Liver (tissue), 9 donors: Measurements from ENCODE around the gene GPC3. TPM values are rescaled to one million over a fixed set of nuclear protein-coding genes. Genes with fewer than 3 reads are reported as not detected.

ENCODE experiments used
- DNase-seq: peaks from one replicate; pipeline ENCODE4 v3.0.0-alpha.2; 2017; ENCODE audit warnings: low spot score
- H3K27ac ChIP-seq, 2 donors: one replicate each; pipeline ENCODE4 v1.7.0; 2013; ENCODE audit warnings: inconsistent platforms in 2 of 2, low read length in 2 of 2, control low read depth in 1 of 2, low read depth in 1 of 2, mild to moderate bottlenecking in 1 of 2
- H3K27me3 ChIP-seq, 4 donors: one replicate each; pipeline versions ENCODE4 v1.6.1 to v1.7.0; 2013; ENCODE audit warnings: low read length in 3 of 4, inconsistent platforms in 1 of 4, mild to moderate bottlenecking in 1 of 4, moderate library complexity in 1 of 4; ENCODE audit not compliant: control insufficient read depth in 4 of 4, insufficient read depth in 4 of 4
- H3K36me3 ChIP-seq, 4 donors: one replicate each; pipeline versions ENCODE4 v1.6.1 to v1.7.0; 2013; ENCODE audit warnings: low read length in 3 of 4, mild to moderate bottlenecking in 3 of 4, low read depth in 1 of 4, moderate library complexity in 1 of 4; ENCODE audit not compliant: control insufficient read depth in 4 of 4, insufficient read depth in 3 of 4
- H3K4me1 ChIP-seq, 4 donors: one replicate each; pipeline versions ENCODE4 v1.6.1 to v1.7.0; 2013; ENCODE audit warnings: low read length in 3 of 4, mild to moderate bottlenecking in 3 of 4, moderate library complexity in 1 of 4; ENCODE audit not compliant: control insufficient read depth in 4 of 4, insufficient read depth in 4 of 4
- H3K4me3 ChIP-seq, 3 donors: one replicate each; pipeline versions ENCODE4 v1.6.1 to v1.7.0; 2013; ENCODE audit warnings: low read length in 3 of 3, control low read depth in 1 of 3, low read depth in 1 of 3, mild to moderate bottlenecking in 1 of 3
- H3K9ac ChIP-seq, 2 donors: one replicate each; pipeline ENCODE4 v1.7.0; 2013; ENCODE audit warnings: low read length in 2 of 2, mild to moderate bottlenecking in 2 of 2, moderate library complexity in 2 of 2, control low read depth in 1 of 2, low read depth in 1 of 2
- H3K9me3 ChIP-seq, 4 donors: one replicate each; pipeline versions ENCODE4 v1.6.1 to v1.7.0; 2013; ENCODE audit warnings: low read length in 3 of 4; ENCODE audit not compliant: control insufficient read depth in 4 of 4
- EGR1 ChIP-seq, 2 donors: IDR thresholded peaks; 2 replicates each; pipeline ENCODE4 v1.6.1; 2016 to 2018; ENCODE audit warnings: antibody characterized with exemption in 2 of 2, low read depth in 2 of 2
- FOXA1 ChIP-seq: IDR thresholded peaks from 2 replicates; pipeline ENCODE4 v1.6.1; 2016; ENCODE audit warnings: antibody characterized with exemption
- GABPA ChIP-seq, 2 donors: IDR thresholded peaks in 1 of 2; conservative IDR thresholded peaks in 1 of 2; 2 replicates each; pipeline ENCODE4 v1.6.1; 2016; ENCODE audit warnings: antibody characterized with exemption in 2 of 2, mild to moderate bottlenecking in 1 of 2, moderate library complexity in 1 of 2
- HNF4A ChIP-seq, 2 donors: conservative IDR thresholded peaks; 2 replicates each; pipeline ENCODE4 v1.6.1; 2016; ENCODE audit warnings: antibody characterized with exemption in 2 of 2, mild to moderate bottlenecking in 2 of 2
- HNF4G ChIP-seq: IDR thresholded peaks from 2 replicates; pipeline ENCODE4 v1.6.1; 2016; ENCODE audit warnings: antibody characterized with exemption
- JUND ChIP-seq, 2 donors: IDR thresholded peaks; 2 replicates each; pipeline ENCODE4 v1.6.1; 2016; ENCODE audit warnings: antibody characterized with exemption in 2 of 2
- NR2F2 ChIP-seq: IDR thresholded peaks from 2 replicates; pipeline ENCODE4 v1.6.1; 2016; ENCODE audit warnings: antibody characterized with exemption
- RAD21 ChIP-seq, 2 donors: IDR thresholded peaks; 2 replicates each; pipeline ENCODE4 v1.6.1; 2016; ENCODE audit warnings: antibody characterized with exemption in 2 of 2, mild to moderate bottlenecking in 2 of 2
- RXRA ChIP-seq, 2 donors: IDR thresholded peaks; 2 replicates each; pipeline ENCODE4 v1.6.1; 2017 to 2018; ENCODE audit warnings: antibody characterized with exemption in 2 of 2, mild to moderate bottlenecking in 1 of 2
- SP1 ChIP-seq: IDR thresholded peaks from 2 replicates; pipeline ENCODE4 v1.6.1; 2018; ENCODE audit warnings: antibody characterized with exemption, mild to moderate bottlenecking
- YY1 ChIP-seq: IDR thresholded peaks from 2 replicates; pipeline ENCODE4 v1.6.1; 2016; ENCODE audit warnings: antibody characterized with exemption, mild to moderate bottlenecking
- WGBS: extraction: QIAGEN DNeasy Blood & Tissue Kit; methylation state at CpG from one replicate; pipeline ENCODE4 v1.1.7; 2013; 5-methylcytosine and 5-hydroxymethylcytosine counted together
- polyA plus RNA-seq, 2 donors: library from polyadenylated mRNA; stranded (reverse) in 1 of 2; unstranded in 1 of 2; fragments of 200-250 nt in 1 of 2; fragments of >200 nt in 1 of 2; fragmentation: Nextera tagmentation in 1 of 2; extraction: Ambion mirVana in 1 of 2; gene quantifications; one replicate each; pipeline versions ENCODE4 v1.2.1 to v1.2.3, GENCODE V29; 2013 to 2015
- total RNA-seq, 2 donors: library from RNA; depleted of rRNA; stranded (reverse); fragments of >200 nt; gene quantifications; one replicate each; pipeline ENCODE4 v1.2.3, GENCODE V29; 2014
- TF ChIP-seq, protein P1 (sequence below): IDR thresholded peaks from 2 replicates; pipeline ENCODE4 v1.6.1; 2016; ENCODE audit warnings: antibody characterized with exemption
- TF ChIP-seq, protein P2 (sequence below): IDR thresholded peaks from 2 replicates; pipeline ENCODE4 v1.6.1; 2016; ENCODE audit warnings: antibody characterized with exemption
- TF ChIP-seq, protein P3 (sequence below): fragments of 150-350 bp; IDR thresholded peaks from 2 replicates; pipeline ENCODE4 v1.5.1; 2017; ENCODE audit warnings: improper control_type of control experiment, low read depth, low read length; ENCODE audit not compliant: missing input control
- TF ChIP-seq, protein P4 (sequence below): IDR thresholded peaks from 2 replicates; pipeline ENCODE4 v1.6.1; 2016; ENCODE audit warnings: antibody characterized with exemption
- TF ChIP-seq, protein P5 (sequence below): IDR thresholded peaks from 2 replicates; pipeline ENCODE4 v1.6.1; 2016; ENCODE audit warnings: antibody characterized with exemption, mild to moderate bottlenecking
- donor health status: healthy.
- donor health status: healthy.
- donor health status: healthy.
- donor health status: healthy.
- donor health status: healthy.

Gene GPC3
- total and polyA plus RNA-seq, 4 donors: 0.40 to 1,133 (median 1.5) TPM

DNA sequence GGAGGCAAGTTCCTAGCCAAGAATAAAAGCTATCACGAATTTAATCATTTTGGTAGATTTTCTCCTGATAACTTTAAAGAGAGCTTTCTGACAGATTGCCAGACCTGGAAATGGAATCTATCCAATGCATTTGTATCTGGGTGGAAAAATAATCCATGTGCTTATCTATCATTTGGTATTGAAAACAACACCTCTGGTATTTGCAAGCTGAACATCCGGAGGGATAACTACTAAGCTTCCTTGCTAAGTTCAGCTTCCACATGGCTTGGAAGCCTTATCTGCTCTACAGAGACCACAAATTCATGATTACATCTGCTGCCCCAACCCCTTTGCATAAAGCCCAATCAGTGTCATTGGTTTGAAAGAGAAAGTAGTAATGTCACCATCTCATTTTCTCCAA is 230.7 kb downstream of the GPC3 start (continued):
- TF ChIP-seq JUND (IDR thresholded peaks at IDR 0.05): no peak
- no peak for TF ChIP-seq RAD21 (IDR thresholded peaks at IDR 0.05)
- TF ChIP-seq FOXA1: no peak
- TF ChIP-seq EGR1 (IDR thresholded peaks at IDR 0.05; ENCODE audit: low read depth in 2 of 2): no peak
- no peak for TF ChIP-seq RXRA (IDR thresholded peaks at IDR 0.05)
- TF ChIP-seq HNF4G: no peak
- no peak for TF ChIP-seq NR2F2

DNA sequence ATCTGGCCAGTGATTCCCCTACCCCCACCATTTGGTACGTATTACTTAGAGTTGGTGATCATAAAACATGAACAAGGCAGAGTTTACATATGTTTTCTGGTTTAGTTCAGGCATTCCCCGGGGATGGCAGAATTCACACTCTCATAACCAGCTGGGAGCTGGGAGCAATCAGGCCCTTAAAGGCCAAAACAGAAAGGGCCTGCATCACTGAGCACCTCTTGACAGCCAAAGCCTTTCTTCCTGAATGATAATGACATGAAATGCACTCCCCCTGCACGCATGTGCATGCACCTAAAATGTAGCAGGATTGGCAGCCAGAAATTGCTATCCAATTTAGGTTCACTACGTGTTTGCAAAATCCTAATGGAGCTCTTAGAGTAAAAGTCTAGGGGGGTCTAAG is 235.4 kb downstream of the GPC3 start:
- Histone ChIP-seq H3K27me3 (peaks cover 0 to 4% (median 0%) of the 10 kb centered on the region in 4 donors), H3K27ac (no peak overlapping the region), H3K4me1 (no peaks in the 10 kb centered on the region), H3K9ac (no peak overlapping the region), H3K36me3 (no peaks in the 10 kb centered on the region), H3K9me3 (no peaks in the 10 kb centered on the region), H3K4me3 (no peak overlapping the region)
- TF ChIP-seq, protein P1, sequence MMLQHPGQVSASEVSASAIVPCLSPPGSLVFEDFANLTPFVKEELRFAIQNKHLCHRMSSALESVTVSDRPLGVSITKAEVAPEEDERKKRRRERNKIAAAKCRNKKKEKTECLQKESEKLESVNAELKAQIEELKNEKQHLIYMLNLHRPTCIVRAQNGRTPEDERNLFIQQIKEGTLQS: no peak
- TF ChIP-seq JUND (IDR thresholded peaks at IDR 0.05) (no peak), YY1 (no peak), SP1 (no peak), FOXA1 (no peak), RAD21 (IDR thresholded peaks at IDR 0.05) (no peak), HNF4G (no peak), RXRA (IDR thresholded peaks at IDR 0.05) (no peak), HNF4A (conservative IDR thresholded peaks at IDR 0.05) (no peak), EGR1 (IDR thresholded peaks at IDR 0.05; ENCODE audit: low read depth in 2 of 2) (no peak), GABPA (IDR thresholded peaks at IDR 0.05 in 1 of 2, conservative IDR thresholded peaks at IDR 0.05 in 1 of 2) (no peak)
- TF ChIP-seq, protein P2, sequence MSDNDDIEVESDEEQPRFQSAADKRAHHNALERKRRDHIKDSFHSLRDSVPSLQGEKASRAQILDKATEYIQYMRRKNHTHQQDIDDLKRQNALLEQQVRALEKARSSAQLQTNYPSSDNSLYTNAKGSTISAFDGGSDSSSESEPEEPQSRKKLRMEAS: no peak
- TF ChIP-seq, protein P3, sequence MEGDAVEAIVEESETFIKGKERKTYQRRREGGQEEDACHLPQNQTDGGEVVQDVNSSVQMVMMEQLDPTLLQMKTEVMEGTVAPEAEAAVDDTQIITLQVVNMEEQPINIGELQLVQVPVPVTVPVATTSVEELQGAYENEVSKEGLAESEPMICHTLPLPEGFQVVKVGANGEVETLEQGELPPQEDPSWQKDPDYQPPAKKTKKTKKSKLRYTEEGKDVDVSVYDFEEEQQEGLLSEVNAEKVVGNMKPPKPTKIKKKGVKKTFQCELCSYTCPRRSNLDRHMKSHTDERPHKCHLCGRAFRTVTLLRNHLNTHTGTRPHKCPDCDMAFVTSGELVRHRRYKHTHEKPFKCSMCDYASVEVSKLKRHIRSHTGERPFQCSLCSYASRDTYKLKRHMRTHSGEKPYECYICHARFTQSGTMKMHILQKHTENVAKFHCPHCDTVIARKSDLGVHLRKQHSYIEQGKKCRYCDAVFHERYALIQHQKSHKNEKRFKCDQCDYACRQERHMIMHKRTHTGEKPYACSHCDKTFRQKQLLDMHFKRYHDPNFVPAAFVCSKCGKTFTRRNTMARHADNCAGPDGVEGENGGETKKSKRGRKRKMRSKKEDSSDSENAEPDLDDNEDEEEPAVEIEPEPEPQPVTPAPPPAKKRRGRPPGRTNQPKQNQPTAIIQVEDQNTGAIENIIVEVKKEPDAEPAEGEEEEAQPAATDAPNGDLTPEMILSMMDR: no peak
- TF ChIP-seq, protein P4, sequence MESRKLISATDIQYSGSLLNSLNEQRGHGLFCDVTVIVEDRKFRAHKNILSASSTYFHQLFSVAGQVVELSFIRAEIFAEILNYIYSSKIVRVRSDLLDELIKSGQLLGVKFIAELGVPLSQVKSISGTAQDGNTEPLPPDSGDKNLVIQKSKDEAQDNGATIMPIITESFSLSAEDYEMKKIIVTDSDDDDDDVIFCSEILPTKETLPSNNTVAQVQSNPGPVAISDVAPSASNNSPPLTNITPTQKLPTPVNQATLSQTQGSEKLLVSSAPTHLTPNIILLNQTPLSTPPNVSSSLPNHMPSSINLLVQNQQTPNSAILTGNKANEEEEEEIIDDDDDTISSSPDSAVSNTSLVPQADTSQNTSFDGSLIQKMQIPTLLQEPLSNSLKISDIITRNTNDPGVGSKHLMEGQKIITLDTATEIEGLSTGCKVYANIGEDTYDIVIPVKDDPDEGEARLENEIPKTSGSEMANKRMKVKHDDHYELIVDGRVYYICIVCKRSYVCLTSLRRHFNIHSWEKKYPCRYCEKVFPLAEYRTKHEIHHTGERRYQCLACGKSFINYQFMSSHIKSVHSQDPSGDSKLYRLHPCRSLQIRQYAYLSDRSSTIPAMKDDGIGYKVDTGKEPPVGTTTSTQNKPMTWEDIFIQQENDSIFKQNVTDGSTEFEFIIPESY: no peak
- TF ChIP-seq, protein P5, sequence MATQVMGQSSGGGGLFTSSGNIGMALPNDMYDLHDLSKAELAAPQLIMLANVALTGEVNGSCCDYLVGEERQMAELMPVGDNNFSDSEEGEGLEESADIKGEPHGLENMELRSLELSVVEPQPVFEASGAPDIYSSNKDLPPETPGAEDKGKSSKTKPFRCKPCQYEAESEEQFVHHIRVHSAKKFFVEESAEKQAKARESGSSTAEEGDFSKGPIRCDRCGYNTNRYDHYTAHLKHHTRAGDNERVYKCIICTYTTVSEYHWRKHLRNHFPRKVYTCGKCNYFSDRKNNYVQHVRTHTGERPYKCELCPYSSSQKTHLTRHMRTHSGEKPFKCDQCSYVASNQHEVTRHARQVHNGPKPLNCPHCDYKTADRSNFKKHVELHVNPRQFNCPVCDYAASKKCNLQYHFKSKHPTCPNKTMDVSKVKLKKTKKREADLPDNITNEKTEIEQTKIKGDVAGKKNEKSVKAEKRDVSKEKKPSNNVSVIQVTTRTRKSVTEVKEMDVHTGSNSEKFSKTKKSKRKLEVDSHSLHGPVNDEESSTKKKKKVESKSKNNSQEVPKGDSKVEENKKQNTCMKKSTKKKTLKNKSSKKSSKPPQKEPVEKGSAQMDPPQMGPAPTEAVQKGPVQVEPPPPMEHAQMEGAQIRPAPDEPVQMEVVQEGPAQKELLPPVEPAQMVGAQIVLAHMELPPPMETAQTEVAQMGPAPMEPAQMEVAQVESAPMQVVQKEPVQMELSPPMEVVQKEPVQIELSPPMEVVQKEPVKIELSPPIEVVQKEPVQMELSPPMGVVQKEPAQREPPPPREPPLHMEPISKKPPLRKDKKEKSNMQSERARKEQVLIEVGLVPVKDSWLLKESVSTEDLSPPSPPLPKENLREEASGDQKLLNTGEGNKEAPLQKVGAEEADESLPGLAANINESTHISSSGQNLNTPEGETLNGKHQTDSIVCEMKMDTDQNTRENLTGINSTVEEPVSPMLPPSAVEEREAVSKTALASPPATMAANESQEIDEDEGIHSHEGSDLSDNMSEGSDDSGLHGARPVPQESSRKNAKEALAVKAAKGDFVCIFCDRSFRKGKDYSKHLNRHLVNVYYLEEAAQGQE: no peak
- WGBS: 91% methylated on average over 4 of the region's 4 CpGs
- no peak for DNase-seq
